ENCODE data around the gene COMMD7. TPM values are rescaled to one million over a fixed set of nuclear protein-coding genes. Genes with fewer than 3 reads are reported as not detected.

COMMD7 gene
- total RNA-seq, 2 donors from 2014 or later = 33.9 to 47.5 TPM

Other genes starting within 250 kb of the COMMD7 start
- 10 to 100 TPM; 60.9 to 62.9 TPM for gene NOL4L, start 158.1 kb downstream of the COMMD7 start, total RNA-seq
- under 1 TPM; 0.10 to 0.20 TPM for gene C20orf203, start 69.5 kb downstream of the COMMD7 start, total RNA-seq
- under 1 TPM; 0.30 to 0.34 TPM for gene DNMT3B, start 18.9 kb upstream of the COMMD7 start, total RNA-seq
- gene MAPRE1, start 76.5 kb upstream of the COMMD7 start, total RNA-seq = 100 to 1,000 TPM; 105 to 134 TPM
- gene EFCAB8, start 115.5 kb upstream of the COMMD7 start, total RNA-seq = 1 to 10 TPM in 1 of 2 donors, under 1 TPM in 1; 0.32 to 1.8 TPM

Data from T-helper 17 cell (primary cell).